HepG2 (cell line): ENCODE measurements around the gene USP10. TPM values are rescaled to one million over a fixed set of nuclear protein-coding genes. Genes with fewer than 3 reads are reported as not detected.

Source experiments
- ARNT ChIP-seq: fragments of 450-650 bp; IDR thresholded peaks from 2 replicates; pipeline ENCODE4 v1.6.1; 2017
- ATF7 ChIP-seq, 2 experiments: fragments of 450-650 bp in 1 of 2; sonication (generic) in 1 of 2; formaldehyde crosslinking in 1 of 2; IDR thresholded peaks; 2 replicates each; pipeline versions ENCODE4 v1.4.0 to v1.6.1; 2016 to 2020; ENCODE audit warnings: antibody characterized with exemption in 1 of 2, mild to moderate bottlenecking in 1 of 2, missing genetic modification reagents in 1 of 2
- BHLHE40 ChIP-seq: IDR thresholded peaks from 2 replicates; pipeline ENCODE4 v1.6.1; 2011; ENCODE audit warnings: low read length, improper control_type of control experiment
- ISL2 ChIP-seq: sonication (generic); formaldehyde crosslinking; IDR thresholded peaks from 2 replicates; pipeline ENCODE4 v1.5.0; 2020; ENCODE audit warnings: missing genetic modification reagents
- ISX ChIP-seq: sonication (generic); formaldehyde crosslinking; conservative IDR thresholded peaks from 2 replicates; pipeline ENCODE4 v1.5.0; 2020; ENCODE audit warnings: missing genetic modification reagents
- KMT2A ChIP-seq: sonication (generic); formaldehyde crosslinking; IDR thresholded peaks from 2 replicates; pipeline ENCODE4 v1.4.0; 2020; ENCODE audit warnings: missing genetic modification reagents
- MED1 ChIP-seq: sonication (generic); formaldehyde crosslinking; IDR thresholded peaks from 2 replicates; pipeline ENCODE4 v1.4.0; 2020; ENCODE audit warnings: missing genetic modification reagents
- NR2F6 ChIP-seq, 2 experiments: IDR thresholded peaks; 2 replicates each; pipeline ENCODE4 v1.6.1; 2016; ENCODE audit warnings: antibody characterized with exemption in 1 of 2, mild to moderate bottlenecking in 1 of 2
- PBX2 ChIP-seq: IDR thresholded peaks from 2 replicates; pipeline ENCODE4 v1.6.1; 2016; ENCODE audit warnings: control low read depth
- PHB2 ChIP-seq: fragments of 450-650 bp; IDR thresholded peaks from 2 replicates; pipeline ENCODE4 v1.6.1; 2018; ENCODE audit not compliant: partially characterized antibody
- SUZ12 ChIP-seq: fragments of 150-350 bp; IDR thresholded peaks from 2 replicates; pipeline ENCODE4 v1.6.1; 2014; ENCODE audit warnings: low read depth, low read length
- TCF7 ChIP-seq: sonication (generic); IDR thresholded peaks from 2 replicates; pipeline ENCODE4 v1.6.1; 2016; ENCODE audit warnings: antibody characterized with exemption, low read depth
- YY1 ChIP-seq: IDR thresholded peaks from 2 replicates; pipeline ENCODE4 v1.6.1; 2011; ENCODE audit warnings: low read length, low read depth, moderate library complexity, mild to moderate bottlenecking; ENCODE audit not compliant: insufficient read depth, insufficient replicate concordance
- ZMYM3 ChIP-seq: sonication (generic); formaldehyde crosslinking; IDR thresholded peaks from 2 replicates; pipeline ENCODE4 v1.5.1; 2020; ENCODE audit warnings: mild to moderate bottlenecking, missing genetic modification reagents
- ZNF101 ChIP-seq: sonication (generic); formaldehyde crosslinking; IDR thresholded peaks from 2 replicates; pipeline ENCODE4 v1.4.0; 2020; ENCODE audit warnings: mild to moderate bottlenecking, low read depth, missing genetic modification reagents, borderline replicate concordance
- ZNF20 ChIP-seq: sonication (generic); formaldehyde crosslinking; IDR thresholded peaks from 2 replicates; pipeline ENCODE4 v1.4.0; 2020; ENCODE audit warnings: mild to moderate bottlenecking, moderate library complexity, missing genetic modification reagents
- ZNF230 ChIP-seq: sonication (generic); formaldehyde crosslinking; IDR thresholded peaks from 2 replicates; pipeline ENCODE4 v1.4.0; 2020; ENCODE audit warnings: mild to moderate bottlenecking, missing genetic modification reagents
- ZNF256 ChIP-seq: sonication (generic); formaldehyde crosslinking; conservative IDR thresholded peaks from 2 replicates; pipeline ENCODE4 v1.4.0; 2020; ENCODE audit warnings: missing genetic modification reagents
- ZNF549 ChIP-seq: sonication (generic); formaldehyde crosslinking; IDR thresholded peaks from 2 replicates; pipeline ENCODE4 v1.5.0; 2020; ENCODE audit warnings: missing genetic modification reagents
- polyA plus RNA-seq, 8 experiments: library from polyadenylated mRNA; depleted of rRNA in 3 of 8; stranded (reverse) in 7 of 8; unstranded in 1 of 8; fragments of >200 nt; fragmentation: Illumina TruSeq in 4 of 8; extraction: Trizol in 4 of 8; gene quantifications; 2 replicates each; pipeline versions ENCODE4 v1.2.1 to v1.2.3, GENCODE V29; 2011 to 2016; ENCODE audit warnings: low read depth in 4 of 8, missing spikeins in 1 of 8, mixed read lengths in 1 of 8; ENCODE audit not compliant: insufficient read depth in 1 of 8
- total RNA-seq, 5 experiments: library from RNA; depleted of rRNA; stranded (reverse); fragments of >200 nt; fragmentation: Illumina TruSeq; extraction: Trizol; gene quantifications; 2 replicates each; pipeline ENCODE4 v1.2.3, GENCODE V29; 2016; ENCODE audit warnings: low read depth in 1 of 5
- TF ChIP-seq, protein P1 (sequence below): sonication (generic); formaldehyde crosslinking; IDR thresholded peaks from 2 replicates; pipeline ENCODE4 v1.9.0; 2021; ENCODE audit warnings: mild to moderate bottlenecking, missing genetic modification reagents
- TF ChIP-seq, protein P2 (sequence below): sonication (generic); formaldehyde crosslinking; IDR thresholded peaks from 2 replicates; pipeline ENCODE4 v1.4.0; 2020; ENCODE audit warnings: missing genetic modification reagents, borderline replicate concordance

Gene USP10
- total and polyA plus RNA-seq, 2 of the 13 experiments (the other 11 are each of a cell fraction or from before 2014, with no cell fraction given), result 79.1 to 122 TPM

GRCh38 chr16:84740596-84741116 is 40.9 kb downstream of the USP10 start (continued):
- TF ChIP-seq YY1 (no peak), ZNF230 (CRISPR knock-in tag) (no peak), ZNF101 (no peak), ISX (CRISPR knock-in tag) (no peak), ZNF256 (CRISPR knock-in tag) (no peak), PBX2 (CRISPR knock-in tag) (no peak), PHB2 (no peak), TCF7 (no peak), KMT2A (CRISPR knock-in tag) (no peak), ZNF549 (no peak), ZNF20 (CRISPR knock-in tag) (no peak), MED1 (CRISPR knock-in tag) (0 out of 2 replicates have a peak, but pooled peaks have one; percentile 8), ARNT (no peak), SUZ12 (no peak), ISL2 (CRISPR knock-in tag) (no peak), BHLHE40 (no peak), ZMYM3 (no peak), NR2F6 (IDR thresholded peaks at IDR 0.05) (no peak), NR2F6 (CRISPR knock-in tag; IDR thresholded peaks at IDR 0.05) (no peak), ATF7 (IDR thresholded peaks at IDR 0.05) (no peak), ATF7 (CRISPR knock-in tag; IDR thresholded peaks at IDR 0.05) (no peak)
- TF ChIP-seq, protein P1, sequence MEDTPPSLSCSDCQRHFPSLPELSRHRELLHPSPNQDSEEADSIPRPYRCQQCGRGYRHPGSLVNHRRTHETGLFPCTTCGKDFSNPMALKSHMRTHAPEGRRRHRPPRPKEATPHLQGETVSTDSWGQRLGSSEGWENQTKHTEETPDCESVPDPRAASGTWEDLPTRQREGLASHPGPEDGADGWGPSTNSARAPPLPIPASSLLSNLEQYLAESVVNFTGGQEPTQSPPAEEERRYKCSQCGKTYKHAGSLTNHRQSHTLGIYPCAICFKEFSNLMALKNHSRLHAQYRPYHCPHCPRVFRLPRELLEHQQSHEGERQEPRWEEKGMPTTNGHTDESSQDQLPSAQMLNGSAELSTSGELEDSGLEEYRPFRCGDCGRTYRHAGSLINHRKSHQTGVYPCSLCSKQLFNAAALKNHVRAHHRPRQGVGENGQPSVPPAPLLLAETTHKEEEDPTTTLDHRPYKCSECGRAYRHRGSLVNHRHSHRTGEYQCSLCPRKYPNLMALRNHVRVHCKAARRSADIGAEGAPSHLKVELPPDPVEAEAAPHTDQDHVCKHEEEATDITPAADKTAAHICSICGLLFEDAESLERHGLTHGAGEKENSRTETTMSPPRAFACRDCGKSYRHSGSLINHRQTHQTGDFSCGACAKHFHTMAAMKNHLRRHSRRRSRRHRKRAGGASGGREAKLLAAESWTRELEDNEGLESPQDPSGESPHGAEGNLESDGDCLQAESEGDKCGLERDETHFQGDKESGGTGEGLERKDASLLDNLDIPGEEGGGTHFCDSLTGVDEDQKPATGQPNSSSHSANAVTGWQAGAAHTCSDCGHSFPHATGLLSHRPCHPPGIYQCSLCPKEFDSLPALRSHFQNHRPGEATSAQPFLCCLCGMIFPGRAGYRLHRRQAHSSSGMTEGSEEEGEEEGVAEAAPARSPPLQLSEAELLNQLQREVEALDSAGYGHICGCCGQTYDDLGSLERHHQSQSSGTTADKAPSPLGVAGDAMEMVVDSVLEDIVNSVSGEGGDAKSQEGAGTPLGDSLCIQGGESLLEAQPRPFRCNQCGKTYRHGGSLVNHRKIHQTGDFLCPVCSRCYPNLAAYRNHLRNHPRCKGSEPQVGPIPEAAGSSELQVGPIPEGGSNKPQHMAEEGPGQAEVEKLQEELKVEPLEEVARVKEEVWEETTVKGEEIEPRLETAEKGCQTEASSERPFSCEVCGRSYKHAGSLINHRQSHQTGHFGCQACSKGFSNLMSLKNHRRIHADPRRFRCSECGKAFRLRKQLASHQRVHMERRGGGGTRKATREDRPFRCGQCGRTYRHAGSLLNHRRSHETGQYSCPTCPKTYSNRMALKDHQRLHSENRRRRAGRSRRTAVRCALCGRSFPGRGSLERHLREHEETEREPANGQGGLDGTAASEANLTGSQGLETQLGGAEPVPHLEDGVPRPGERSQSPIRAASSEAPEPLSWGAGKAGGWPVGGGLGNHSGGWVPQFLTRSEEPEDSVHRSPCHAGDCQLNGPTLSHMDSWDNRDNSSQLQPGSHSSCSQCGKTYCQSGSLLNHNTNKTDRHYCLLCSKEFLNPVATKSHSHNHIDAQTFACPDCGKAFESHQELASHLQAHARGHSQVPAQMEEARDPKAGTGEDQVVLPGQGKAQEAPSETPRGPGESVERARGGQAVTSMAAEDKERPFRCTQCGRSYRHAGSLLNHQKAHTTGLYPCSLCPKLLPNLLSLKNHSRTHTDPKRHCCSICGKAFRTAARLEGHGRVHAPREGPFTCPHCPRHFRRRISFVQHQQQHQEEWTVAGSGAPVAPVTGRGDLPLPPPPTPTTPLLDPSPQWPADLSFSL (CRISPR knock-in tag), result no peak
- TF ChIP-seq, protein P2, sequence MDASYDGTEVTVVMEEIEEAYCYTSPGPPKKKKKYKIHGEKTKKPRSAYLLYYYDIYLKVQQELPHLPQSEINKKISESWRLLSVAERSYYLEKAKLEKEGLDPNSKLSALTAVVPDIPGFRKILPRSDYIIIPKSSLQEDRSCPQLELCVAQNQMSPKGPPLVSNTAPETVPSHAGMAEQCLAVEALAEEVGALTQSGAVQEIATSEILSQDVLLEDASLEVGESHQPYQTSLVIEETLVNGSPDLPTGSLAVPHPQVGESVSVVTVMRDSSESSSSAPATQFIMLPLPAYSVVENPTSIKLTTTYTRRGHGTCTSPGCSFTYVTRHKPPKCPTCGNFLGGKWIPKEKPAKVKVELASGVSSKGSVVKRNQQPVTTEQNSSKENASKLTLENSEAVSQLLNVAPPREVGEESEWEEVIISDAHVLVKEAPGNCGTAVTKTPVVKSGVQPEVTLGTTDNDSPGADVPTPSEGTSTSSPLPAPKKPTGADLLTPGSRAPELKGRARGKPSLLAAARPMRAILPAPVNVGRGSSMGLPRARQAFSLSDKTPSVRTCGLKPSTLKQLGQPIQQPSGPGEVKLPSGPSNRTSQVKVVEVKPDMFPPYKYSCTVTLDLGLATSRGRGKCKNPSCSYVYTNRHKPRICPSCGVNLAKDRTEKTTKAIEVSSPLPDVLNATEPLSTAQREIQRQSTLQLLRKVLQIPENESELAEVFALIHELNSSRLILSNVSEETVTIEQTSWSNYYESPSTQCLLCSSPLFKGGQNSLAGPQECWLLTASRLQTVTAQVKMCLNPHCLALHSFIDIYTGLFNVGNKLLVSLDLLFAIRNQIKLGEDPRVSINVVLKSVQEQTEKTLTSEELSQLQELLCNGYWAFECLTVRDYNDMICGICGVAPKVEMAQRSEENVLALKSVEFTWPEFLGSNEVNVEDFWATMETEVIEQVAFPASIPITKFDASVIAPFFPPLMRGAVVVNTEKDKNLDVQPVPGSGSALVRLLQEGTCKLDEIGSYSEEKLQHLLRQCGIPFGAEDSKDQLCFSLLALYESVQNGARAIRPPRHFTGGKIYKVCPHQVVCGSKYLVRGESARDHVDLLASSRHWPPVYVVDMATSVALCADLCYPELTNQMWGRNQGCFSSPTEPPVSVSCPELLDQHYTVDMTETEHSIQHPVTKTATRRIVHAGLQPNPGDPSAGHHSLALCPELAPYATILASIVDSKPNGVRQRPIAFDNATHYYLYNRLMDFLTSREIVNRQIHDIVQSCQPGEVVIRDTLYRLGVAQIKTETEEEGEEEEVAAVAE (CRISPR knock-in tag), result 0 out of 2 replicates have a peak, but pooled peaks have one; percentile 27
